ENCODE data around the gene HNMT. TPM values are rescaled to one million over a fixed set of nuclear protein-coding genes. Genes with fewer than 3 reads are reported as not detected.
A peak's percentile ranks its signal among the peaks of the same experiment; 100 is the strongest.

Gene HNMT
- total and polyA plus RNA-seq, 2 of the 13 experiments (the other 11 are each of a cell fraction or from before 2014, with no cell fraction given) = 279 to 309 TPM

DNA sequence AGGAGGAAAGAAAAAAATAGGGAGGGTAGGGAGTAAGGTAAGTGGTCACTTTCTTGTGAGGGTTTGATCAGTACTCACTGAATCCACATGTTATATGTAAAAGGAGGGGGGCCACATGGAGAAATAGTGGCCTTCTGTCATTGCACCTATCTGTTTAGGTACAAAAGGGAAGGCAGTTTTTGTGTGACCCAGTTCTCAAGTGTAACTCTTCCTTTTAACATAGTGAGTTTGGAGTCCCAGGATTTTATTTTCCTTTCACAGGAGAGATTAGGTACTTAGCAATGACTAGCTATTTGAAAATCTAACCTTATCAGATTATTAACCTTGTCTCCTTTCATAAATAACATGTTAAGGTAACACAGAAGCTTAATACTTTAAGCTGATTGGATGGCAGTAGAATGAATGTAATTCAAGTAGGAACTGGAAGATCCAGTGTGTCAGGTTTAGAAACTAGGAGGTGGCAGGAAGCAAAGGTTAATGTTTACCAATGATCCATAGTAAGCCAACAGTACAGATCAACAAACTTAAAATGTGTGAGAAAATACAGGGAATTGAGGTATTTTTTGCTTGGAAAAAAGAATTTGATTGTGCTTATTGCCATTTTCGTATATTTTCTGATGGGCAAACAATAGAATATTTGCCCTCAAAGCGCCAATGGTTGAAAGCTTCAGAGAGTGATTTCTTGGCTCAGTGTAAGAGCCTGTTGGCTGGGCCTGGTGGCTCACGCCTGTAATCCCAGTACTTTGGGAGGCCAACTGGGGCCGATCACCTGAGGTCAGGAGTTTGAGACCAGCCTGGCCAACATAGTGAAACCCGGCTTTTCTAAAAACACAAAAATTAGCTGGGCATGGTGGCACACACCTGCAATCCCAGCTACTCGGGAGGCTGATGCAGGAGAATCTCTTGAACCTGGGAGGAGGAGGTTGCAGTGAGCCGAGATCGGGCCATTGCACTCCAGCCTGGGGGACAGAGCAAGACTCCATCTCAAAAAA, 11.3 kb downstream of the HNMT start (continued):
- TF ChIP-seq, protein P1, sequence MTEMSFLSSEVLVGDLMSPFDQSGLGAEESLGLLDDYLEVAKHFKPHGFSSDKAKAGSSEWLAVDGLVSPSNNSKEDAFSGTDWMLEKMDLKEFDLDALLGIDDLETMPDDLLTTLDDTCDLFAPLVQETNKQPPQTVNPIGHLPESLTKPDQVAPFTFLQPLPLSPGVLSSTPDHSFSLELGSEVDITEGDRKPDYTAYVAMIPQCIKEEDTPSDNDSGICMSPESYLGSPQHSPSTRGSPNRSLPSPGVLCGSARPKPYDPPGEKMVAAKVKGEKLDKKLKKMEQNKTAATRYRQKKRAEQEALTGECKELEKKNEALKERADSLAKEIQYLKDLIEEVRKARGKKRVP (CRISPR knock-in tag; IDR thresholded peaks at IDR 0.05) = peak in 1 of 2 experiments; percentile 9; a peak in 1 of 4 replicates
- TF ChIP-seq, protein P2, sequence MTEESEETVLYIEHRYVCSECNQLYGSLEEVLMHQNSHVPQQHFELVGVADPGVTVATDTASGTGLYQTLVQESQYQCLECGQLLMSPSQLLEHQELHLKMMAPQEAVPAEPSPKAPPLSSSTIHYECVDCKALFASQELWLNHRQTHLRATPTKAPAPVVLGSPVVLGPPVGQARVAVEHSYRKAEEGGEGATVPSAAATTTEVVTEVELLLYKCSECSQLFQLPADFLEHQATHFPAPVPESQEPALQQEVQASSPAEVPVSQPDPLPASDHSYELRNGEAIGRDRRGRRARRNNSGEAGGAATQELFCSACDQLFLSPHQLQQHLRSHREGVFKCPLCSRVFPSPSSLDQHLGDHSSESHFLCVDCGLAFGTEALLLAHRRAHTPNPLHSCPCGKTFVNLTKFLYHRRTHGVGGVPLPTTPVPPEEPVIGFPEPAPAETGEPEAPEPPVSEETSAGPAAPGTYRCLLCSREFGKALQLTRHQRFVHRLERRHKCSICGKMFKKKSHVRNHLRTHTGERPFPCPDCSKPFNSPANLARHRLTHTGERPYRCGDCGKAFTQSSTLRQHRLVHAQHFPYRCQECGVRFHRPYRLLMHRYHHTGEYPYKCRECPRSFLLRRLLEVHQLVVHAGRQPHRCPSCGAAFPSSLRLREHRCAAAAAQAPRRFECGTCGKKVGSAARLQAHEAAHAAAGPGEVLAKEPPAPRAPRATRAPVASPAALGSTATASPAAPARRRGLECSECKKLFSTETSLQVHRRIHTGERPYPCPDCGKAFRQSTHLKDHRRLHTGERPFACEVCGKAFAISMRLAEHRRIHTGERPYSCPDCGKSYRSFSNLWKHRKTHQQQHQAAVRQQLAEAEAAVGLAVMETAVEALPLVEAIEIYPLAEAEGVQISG (CRISPR knock-in tag; IDR thresholded peaks at IDR 0.05) = 0 out of 2 replicates have a peak, but pooled peaks have one; percentile 17
- TF ChIP-seq, protein P3, sequence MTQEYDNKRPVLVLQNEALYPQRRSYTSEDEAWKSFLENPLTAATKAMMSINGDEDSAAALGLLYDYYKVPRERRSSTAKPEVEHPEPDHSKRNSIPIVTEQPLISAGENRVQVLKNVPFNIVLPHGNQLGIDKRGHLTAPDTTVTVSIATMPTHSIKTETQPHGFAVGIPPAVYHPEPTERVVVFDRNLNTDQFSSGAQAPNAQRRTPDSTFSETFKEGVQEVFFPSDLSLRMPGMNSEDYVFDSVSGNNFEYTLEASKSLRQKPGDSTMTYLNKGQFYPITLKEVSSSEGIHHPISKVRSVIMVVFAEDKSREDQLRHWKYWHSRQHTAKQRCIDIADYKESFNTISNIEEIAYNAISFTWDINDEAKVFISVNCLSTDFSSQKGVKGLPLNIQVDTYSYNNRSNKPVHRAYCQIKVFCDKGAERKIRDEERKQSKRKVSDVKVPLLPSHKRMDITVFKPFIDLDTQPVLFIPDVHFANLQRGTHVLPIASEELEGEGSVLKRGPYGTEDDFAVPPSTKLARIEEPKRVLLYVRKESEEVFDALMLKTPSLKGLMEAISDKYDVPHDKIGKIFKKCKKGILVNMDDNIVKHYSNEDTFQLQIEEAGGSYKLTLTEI (CRISPR knock-in tag; conservative IDR thresholded peaks at IDR 0.05) = no peak
- TF ChIP-seq NR2F2 (IDR thresholded peaks at IDR 0.05; ENCODE audit: borderline replicate concordance, low read depth) (no peak), ZNF777 (CRISPR knock-in tag; IDR thresholded peaks at IDR 0.05) (0 out of 2 replicates have a peak, but pooled peaks have one; percentile 3), ZNF350 (CRISPR knock-in tag; IDR thresholded peaks at IDR 0.05; ENCODE audit: borderline replicate concordance, low read depth) (peak; percentile 18; the same call in 1 of the 2 replicates), FOXP1 (IDR thresholded peaks at IDR 0.05) (peak; percentile 27; the same call in 1 of the 2 replicates), FOXP1 (CRISPR knock-in tag; IDR thresholded peaks at IDR 0.05) (peak; percentile 70), TARDBP (CRISPR knock-in tag; IDR thresholded peaks at IDR 0.05) (peak; percentile 14; the same call in 1 of the 2 replicates), IRF2 (CRISPR knock-in tag; IDR thresholded peaks at IDR 0.05) (0 out of 2 replicates have a peak, but pooled peaks have one; percentile 10), ONECUT2 (CRISPR knock-in tag; IDR thresholded peaks at IDR 0.05) (no peak)
- TF ChIP-seq, protein P4, sequence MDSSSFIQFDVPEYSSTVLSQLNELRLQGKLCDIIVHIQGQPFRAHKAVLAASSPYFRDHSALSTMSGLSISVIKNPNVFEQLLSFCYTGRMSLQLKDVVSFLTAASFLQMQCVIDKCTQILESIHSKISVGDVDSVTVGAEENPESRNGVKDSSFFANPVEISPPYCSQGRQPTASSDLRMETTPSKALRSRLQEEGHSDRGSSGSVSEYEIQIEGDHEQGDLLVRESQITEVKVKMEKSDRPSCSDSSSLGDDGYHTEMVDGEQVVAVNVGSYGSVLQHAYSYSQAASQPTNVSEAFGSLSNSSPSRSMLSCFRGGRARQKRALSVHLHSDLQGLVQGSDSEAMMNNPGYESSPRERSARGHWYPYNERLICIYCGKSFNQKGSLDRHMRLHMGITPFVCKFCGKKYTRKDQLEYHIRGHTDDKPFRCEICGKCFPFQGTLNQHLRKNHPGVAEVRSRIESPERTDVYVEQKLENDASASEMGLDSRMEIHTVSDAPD (CRISPR knock-in tag; IDR thresholded peaks at IDR 0.05) = no peak
- TF ChIP-seq, protein P5, sequence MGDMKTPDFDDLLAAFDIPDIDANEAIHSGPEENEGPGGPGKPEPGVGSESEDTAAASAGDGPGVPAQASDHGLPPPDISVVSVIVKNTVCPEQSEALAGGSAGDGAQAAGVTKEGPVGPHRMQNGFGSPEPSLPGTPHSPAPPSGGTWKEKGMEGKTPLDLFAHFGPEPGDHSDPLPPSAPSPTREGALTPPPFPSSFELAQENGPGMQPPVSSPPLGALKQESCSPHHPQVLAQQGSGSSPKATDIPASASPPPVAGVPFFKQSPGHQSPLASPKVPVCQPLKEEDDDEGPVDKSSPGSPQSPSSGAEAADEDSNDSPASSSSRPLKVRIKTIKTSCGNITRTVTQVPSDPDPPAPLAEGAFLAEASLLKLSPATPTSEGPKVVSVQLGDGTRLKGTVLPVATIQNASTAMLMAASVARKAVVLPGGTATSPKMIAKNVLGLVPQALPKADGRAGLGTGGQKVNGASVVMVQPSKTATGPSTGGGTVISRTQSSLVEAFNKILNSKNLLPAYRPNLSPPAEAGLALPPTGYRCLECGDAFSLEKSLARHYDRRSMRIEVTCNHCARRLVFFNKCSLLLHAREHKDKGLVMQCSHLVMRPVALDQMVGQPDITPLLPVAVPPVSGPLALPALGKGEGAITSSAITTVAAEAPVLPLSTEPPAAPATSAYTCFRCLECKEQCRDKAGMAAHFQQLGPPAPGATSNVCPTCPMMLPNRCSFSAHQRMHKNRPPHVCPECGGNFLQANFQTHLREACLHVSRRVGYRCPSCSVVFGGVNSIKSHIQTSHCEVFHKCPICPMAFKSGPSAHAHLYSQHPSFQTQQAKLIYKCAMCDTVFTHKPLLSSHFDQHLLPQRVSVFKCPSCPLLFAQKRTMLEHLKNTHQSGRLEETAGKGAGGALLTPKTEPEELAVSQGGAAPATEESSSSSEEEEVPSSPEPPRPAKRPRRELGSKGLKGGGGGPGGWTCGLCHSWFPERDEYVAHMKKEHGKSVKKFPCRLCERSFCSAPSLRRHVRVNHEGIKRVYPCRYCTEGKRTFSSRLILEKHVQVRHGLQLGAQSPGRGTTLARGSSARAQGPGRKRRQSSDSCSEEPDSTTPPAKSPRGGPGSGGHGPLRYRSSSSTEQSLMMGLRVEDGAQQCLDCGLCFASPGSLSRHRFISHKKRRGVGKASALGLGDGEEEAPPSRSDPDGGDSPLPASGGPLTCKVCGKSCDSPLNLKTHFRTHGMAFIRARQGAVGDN (CRISPR knock-in tag; IDR thresholded peaks at IDR 0.05) = peak; percentile 64
- TF ChIP-seq, protein P6, sequence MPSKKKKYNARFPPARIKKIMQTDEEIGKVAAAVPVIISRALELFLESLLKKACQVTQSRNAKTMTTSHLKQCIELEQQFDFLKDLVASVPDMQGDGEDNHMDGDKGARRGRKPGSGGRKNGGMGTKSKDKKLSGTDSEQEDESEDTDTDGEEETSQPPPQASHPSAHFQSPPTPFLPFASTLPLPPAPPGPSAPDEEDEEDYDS (CRISPR knock-in tag; IDR thresholded peaks at IDR 0.05) = peak; percentile 13; the same call in 1 of the 2 replicates
- TF ChIP-seq, protein P7, sequence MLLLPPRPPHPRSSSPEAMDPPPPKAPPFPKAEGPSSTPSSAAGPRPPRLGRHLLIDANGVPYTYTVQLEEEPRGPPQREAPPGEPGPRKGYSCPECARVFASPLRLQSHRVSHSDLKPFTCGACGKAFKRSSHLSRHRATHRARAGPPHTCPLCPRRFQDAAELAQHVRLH (CRISPR knock-in tag; IDR thresholded peaks at IDR 0.05; ENCODE audit: borderline replicate concordance, low read depth) = 0 out of 2 replicates have a peak, but pooled peaks have one; percentile 24

Data from HepG2 (cell line).